A549 (cell line): ENCODE measurements around the gene C14orf39.

Experiments used
- CTCF ChIP-seq: fragments of >200 bp; sonication (Bioruptor Twin); formaldehyde crosslinking; IDR thresholded peaks from 3 replicates; pipeline ENCODE4 v1.5.1; 2016
- HEYL ChIP-seq: fragments of 250-450 bp; sonication (Bioruptor Pico); IDR thresholded peaks from 2 replicates; pipeline ENCODE4 v1.8.0; 2021; ENCODE audit warnings: mild to moderate bottlenecking, moderate library complexity
- JUNB ChIP-seq: fragments of >200 bp; sonication (Bioruptor Twin); formaldehyde crosslinking; IDR thresholded peaks from 2 replicates; pipeline ENCODE4 v1.6.1; 2016
- POLR2A ChIP-seq: IDR thresholded peaks from 2 replicates; pipeline ENCODE4 v1.6.1; 2012; ENCODE audit warnings: mild to moderate bottlenecking, low read length
- TF ChIP-seq, protein P1 (sequence below): IDR thresholded peaks from 2 replicates; pipeline ENCODE4 v1.6.1; 2012; ENCODE audit warnings: low read depth, borderline replicate concordance

DNA sequence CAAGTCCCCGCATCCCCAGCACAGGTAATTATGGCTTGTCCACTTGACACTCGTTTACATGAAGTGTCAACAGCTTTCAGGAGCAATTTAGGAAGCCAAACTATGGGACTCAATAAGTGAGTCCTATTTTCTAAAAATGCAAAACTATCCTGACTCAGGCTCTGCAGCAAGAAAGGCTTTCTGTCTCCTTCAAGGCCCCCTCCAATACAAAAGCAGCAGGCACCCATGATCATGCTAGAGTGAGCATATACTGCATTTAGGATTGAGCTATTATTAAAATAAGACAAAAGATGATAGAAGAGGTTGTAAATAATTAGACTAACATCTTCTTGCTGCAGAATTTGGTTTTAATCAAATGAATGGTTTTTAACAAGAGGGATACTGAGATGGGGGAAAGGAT, 26.3 kb upstream of the C14orf39 start:
- no peak for TF ChIP-seq CTCF
- no peak for TF ChIP-seq POLR2A
- TF ChIP-seq, protein P1, sequence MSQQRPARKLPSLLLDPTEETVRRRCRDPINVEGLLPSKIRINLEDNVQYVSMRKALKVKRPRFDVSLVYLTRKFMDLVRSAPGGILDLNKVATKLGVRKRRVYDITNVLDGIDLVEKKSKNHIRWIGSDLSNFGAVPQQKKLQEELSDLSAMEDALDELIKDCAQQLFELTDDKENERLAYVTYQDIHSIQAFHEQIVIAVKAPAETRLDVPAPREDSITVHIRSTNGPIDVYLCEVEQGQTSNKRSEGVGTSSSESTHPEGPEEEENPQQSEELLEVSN: no peak
- TF ChIP-seq JUNB: no peak
- TF ChIP-seq HEYL: no peak
